A549 treated with AZD9567 at 1 μM for 4 hours (cell line): ENCODE results near the gene NOS1. TPM values are rescaled to one million over a fixed set of nuclear protein-coding genes. Genes with fewer than 3 reads are reported as not detected.

Experiments
- total RNA-seq: library from RNA; stranded (reverse); fragments of 200-300 nt; extraction: Qiagen RNA extraction; gene quantifications from 5 replicates; pipeline ENCODE4 v1.2.3, GENCODE V29; 2022; ENCODE audit not compliant: insufficient read depth

NOS1 gene
- 0.34 to 0.75 TPM (median 0.49 TPM) in 5 replicates for total RNA-seq

DNA sequence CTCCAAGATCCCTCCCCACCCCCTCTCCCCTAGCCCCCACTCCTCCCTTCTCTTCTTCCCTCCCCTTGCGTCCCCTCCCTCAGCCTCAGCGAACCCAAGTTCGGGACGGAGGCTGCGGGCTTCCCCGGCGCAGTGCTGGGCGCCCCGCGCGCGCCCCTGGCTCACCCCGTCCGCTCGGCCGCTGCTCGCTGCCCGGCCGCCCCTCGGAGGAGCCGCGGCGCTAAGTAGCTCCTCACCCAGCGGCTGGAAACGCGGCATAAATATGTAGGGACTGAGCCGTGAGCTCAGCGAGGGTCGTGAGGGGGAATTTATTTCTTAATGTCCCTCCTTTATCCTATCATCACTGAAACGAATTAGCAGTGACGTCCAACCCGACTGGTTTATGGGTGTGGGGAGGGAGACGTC, at the start of gene NOS1:
TSS of gene NOS1 (minus strand) at position 280 of the 405 bp plus-strand sequence. CDS start 30,557 bp downstream, outside the sequence.

DNA sequence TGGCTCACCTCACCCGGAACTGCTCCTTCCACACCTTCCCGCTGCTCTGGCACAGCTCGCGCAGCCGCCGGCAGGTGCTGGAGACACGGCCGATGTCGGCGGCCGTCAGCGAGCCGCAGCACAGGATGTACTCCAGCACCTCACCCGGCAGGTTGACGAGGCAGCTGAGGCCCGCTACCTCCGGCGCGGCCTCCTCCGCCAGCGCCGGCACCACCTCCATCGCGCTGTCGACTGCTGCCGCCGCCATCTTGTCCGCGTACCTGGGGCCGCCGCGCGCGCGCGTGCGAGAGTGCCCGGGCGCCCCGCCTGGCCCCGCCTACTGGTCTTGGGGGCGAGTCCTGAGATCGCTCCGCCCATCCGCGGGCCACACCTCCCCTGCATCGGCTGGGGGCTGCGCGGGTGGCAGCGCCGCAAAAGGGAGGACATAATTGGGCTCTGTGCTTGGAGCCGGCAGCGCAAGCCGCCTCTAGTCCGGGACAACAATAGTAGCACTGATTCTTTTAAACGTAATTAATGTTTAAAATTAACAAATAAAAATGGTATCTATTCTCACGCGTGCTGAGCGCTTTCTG, 171.1 kb downstream of the NOS1 start, which contains the start of gene FBXO21:
TSS of gene FBXO21 (minus strand) at position 261 of the 572 bp plus-strand sequence. CDS start at position 247, 14 bp downstream.

Other genes with a start within 250 kb of the NOS1 start
- gene FBXO21, start 171.2 kb downstream of the NOS1 start, total RNA-seq, result 31.5 to 44.5 TPM (median 35.8 TPM) in 5 replicates